ENCODE data around the gene DNAJC22.
"Not testable (repeated sequence)": the region's sequence is repeated elsewhere in the genome, so short reads cannot be mapped to it uniquely, and the experiment has no call there.

Gene DNAJC22

DNA sequence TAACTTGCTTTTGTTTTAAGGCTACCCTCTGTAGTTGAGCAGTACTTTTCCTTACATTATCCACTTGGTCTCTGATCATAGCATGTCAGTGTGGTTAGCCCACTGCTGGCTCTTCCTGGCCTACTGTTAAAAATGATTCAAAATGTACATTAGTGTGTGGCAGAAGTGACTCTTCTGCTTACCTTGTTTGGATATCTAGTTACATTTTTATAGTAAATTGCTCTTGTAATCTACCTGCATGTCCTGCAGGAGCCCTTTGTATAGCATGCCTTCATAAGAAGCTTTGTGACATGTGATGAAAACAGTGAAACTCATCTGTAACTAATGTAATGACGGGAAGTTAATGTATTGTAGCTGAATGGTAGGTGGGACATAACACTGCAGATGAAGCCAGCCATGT, 28.7 kb downstream of the DNAJC22 start:
- peak; percentile 22 for DNase-seq

- no peak for DNase-seq
Observed at GRCh38 chr12:49377386-49377785, 30.7 kb downstream of the DNAJC22 start.

GRCh38 chr12:49380184-49380583, 33.5 kb downstream of the DNAJC22 start:
- not testable (repeated sequence) for DNase-seq

- no peak for DNase-seq
Observed at GRCh38 chr12:49388682-49389386, 42.1 kb downstream of the DNAJC22 start.

- no peak for DNase-seq
Observed at GRCh38 chr12:49389387-49389703, 42.7 kb downstream of the DNAJC22 start.

- DNase-seq = no peak
Observed at GRCh38 chr12:49397000-49397399, 50.3 kb downstream of the DNAJC22 start.

- DNase-seq = no peak
Observed at GRCh38 chr12:49400304-49400703, 53.6 kb downstream of the DNAJC22 start.
